ENCODE data around the gene AQP12A.

DNA sequence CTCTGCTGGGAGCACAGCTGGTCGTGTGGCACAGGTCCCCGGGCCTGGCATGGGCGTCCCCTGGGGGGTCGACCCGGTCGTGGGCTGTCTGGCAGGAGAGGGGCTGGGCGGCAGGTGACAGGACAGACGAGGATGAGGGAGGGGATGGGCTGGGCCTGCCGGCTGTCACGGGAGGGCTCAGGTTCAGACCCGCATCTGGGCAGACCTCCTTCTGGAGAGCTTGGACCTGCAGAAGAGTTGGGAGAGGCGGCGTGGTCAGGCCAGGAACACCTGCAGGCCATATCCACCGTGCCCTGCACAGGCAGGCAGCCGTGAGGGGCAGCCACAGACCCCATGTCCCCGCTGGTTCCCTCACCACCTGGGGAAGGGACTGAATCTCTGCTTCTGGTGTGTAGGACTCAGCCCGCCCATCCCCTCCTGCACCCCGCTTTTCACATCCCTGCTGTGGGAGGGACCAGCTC, 25.5 kb downstream of the AQP12A start:
- no peak for TF ChIP-seq FOSL2 (IDR thresholded peaks at IDR 0.05)
- TF ChIP-seq FOSL2 (CRISPR knock-in tag; IDR thresholded peaks at IDR 0.05) = no peak
- TF ChIP-seq, protein P1, sequence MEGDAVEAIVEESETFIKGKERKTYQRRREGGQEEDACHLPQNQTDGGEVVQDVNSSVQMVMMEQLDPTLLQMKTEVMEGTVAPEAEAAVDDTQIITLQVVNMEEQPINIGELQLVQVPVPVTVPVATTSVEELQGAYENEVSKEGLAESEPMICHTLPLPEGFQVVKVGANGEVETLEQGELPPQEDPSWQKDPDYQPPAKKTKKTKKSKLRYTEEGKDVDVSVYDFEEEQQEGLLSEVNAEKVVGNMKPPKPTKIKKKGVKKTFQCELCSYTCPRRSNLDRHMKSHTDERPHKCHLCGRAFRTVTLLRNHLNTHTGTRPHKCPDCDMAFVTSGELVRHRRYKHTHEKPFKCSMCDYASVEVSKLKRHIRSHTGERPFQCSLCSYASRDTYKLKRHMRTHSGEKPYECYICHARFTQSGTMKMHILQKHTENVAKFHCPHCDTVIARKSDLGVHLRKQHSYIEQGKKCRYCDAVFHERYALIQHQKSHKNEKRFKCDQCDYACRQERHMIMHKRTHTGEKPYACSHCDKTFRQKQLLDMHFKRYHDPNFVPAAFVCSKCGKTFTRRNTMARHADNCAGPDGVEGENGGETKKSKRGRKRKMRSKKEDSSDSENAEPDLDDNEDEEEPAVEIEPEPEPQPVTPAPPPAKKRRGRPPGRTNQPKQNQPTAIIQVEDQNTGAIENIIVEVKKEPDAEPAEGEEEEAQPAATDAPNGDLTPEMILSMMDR (IDR thresholded peaks at IDR 0.05) = no peak
- TF ChIP-seq SREBF2 (IDR thresholded peaks at IDR 0.05) = no peak
- TF ChIP-seq, protein P2, sequence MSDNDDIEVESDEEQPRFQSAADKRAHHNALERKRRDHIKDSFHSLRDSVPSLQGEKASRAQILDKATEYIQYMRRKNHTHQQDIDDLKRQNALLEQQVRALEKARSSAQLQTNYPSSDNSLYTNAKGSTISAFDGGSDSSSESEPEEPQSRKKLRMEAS (IDR thresholded peaks at IDR 0.05) = no peak
